NCI-H510A (cell line): ENCODE data around the gene MMP24OS.
"Not testable (repeated sequence)": the region's sequence is repeated elsewhere in the genome, so short reads cannot be mapped to it uniquely, and the experiment has no call there.

Source experiments
- DNase-seq: peaks from one replicate; lab custom pipeline; 2025; lab: John Stamatoyannopoulos, UW

The MMP24OS gene

DNA sequence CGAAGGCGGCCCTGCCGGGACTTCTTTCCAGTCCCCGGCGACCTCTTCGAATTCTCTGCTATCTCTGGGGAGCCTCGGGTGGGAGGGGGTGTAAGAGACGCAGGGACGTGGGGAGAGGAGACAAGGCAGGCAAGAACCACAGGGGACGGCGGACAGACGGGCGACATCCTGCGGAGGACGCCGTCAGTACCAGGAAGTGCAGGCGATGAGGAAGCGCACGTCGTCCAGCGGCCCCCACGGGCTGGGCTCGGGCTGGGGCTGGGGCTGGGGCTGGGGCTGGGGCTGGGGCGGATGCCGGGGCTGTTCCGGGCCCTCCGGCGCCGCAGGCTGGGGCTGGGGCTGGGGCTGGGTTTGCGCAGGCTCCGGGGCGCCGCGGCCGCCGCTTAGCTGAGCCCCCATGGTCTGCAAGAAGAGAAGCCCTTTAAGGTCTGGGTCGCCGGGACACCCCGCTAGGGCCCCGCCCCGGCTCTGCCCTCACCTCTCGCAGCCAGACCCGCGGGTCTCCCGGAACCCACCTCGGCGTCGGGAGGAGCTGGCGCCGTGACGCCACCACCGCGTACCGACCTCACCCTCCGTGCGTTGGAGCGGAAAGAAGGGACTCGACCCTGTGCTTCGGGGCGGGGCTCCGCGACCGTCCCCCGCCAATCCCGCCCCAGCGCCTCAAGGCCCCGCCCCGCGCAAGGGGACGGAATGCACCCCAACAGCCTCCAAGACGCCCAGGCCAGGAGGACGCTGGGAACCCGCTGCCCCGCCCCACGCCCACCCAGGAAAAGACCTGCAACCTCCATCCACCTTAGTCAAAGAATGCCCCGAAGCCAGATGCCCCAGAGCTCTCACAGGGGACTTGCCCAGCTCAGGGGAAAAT, at the start of gene MMP24OS:
Gene MMP24OS (minus strand): TSS at position 592 of the 865 bp plus-strand sequence. CDS start 193 bp downstream, at position 399.
- peak; percentile 83 for DNase-seq

DNA sequence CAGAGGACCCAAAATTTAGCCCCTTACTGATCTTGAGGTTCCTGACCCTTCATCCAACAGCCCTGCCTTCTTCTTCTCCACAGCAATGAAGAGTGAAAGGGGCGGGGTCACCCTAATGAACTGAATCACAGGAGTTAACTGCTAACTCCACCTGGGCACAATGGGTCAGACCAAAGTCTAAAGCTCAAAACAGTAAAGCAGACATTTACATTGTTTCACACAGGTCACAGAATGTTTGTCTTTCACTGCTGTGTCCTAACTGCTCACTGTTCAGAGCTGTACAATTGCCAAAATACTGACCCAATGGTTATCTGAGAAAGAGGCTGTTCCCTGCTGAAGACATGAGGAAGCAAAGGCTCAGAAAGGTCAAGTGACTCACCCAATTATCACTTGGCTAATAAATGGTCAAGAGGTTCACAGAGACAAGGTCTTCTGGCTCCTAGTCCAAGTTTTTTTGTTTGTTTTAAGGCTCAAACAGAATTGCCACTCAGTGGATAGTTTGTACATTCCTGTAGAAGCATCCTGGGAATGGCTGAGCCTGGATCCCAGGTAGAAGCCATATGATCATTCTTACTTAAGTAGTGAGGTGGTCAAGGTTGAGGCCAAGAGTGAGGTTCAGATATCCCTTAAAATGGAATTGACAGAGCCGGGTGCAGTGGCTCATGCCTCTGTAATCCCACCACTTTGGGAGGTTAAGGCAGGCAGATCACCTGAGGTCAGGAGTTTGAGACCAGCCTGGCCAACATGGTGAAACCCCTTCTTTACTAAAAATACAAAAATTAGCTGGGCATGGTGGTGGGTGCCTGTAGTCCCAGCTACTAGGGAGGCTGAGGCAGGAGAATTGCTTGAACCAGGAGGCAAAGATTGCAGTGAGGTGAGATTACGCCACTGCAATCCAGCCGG, 49.4 kb upstream of the MMP24OS start:
- DNase-seq, result no peak

DNA sequence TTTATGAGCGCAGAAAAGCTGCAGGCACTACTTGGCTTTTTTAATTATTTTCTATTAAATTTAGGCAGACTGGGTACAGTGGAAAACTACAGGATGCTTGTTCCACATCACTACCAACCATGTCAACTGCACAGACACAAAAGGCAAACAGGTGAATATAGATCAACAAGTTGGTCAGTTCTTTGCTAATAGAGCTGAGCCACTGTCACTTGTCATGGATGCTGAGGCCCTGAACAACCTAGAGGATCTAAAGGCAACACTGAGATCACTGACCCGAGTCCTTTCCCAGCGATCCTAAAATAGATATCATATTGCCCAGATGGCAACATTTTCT, 48.8 kb upstream of the MMP24OS start:
- no peak for DNase-seq

DNA sequence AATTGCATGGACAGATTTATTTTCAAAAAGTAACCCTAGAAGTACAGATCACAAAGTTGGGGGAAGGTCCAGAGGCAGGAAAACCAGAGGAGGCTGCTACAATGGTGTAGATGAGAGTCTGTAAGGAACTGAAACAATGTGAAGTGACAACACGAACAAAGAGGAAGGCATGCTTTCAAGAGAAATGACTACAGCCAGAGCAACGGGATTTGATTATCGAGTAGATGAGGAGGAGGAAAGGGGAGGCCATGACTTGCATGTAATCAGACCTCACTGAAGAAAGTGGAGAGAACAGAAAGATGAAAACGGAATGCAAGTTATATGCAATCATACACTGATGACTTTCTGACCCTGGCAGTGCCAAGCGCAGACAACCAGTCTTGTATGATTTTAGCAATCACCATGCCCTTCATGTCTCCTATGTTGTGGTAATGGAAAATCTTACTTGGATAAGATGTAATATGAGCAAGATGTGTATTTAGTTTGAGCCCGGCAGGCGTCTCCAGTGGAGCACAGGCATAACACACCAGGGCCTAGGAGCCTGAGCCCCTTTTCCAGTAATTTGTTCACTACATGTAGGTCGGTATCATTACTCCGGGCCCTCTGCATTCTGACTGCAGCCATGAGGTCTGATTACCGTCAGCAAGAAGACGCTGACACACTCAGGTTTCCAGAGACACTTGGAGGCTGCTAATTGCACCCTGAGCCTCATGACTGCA, 48.3 kb upstream of the MMP24OS start:
- no peak for DNase-seq

DNA sequence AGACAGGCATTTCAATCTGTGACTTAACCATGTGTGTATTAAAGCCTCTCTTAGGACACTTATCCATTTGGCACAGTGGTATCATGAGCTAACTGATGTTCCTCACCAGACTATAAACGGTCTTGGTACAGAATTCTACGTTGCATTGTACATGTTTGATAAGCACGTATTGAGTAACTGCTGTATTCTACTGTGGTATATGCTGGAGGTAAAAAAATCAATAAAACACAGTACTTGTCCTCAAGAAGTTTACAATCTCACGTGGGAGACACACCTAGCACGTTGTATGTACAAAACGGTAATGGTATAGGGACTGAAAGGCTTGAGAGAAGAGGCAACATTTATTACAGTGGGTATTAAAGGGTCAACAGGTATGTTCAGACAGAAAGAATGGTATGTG, 47.5 kb upstream of the MMP24OS start:
- DNase-seq, result no peak

DNA sequence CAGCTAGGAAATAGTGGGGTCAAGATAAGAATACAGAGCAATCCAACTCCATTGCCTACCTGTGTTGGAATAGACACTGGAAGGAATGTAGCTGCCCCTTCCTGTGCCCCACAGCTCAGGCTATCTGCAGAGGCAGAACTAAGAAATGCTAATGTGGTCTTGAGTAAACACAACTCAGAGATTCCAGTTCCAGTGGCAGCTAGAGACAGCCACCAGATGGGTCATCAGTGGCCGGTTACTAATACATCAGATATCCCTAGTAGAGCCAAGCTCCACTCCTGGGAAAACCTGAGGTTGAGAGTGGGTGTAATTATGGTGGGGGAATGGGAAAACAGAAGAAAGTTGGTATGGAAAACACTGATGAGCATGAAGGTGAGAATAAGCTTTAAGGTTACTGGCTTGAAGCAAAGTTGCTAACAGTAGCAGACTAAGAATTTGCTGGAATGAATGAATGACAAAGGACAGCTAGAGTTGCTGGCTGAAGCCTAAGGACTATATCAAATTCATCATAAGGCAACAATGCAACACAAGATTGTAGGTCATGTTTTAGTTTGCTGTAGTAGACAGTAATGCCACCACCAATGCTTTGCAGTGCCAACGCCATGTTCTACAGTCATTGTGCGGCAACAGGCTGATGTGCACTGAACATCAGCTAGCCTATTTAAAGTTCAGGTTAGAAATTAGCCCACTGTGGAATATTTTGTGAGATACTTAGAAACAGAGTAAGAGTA, 42.6 kb upstream of the MMP24OS start:
- DNase-seq, result no peak

DNA sequence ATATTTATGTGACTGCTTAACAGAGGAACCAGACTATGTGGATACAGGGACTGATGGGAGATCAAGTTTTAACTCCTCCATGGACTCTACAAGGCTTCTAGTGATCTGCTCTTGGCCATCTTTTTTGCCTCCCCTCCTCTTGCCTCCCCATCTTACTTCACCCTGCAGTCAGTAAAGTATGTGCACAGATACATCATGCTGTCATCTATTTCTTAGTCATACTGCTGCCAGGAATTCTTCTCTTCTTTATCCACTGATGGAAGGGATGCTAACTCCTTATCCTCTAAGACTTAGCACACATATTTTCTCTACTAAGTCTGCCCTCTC, 41.9 kb upstream of the MMP24OS start:
- no peak for DNase-seq

DNA sequence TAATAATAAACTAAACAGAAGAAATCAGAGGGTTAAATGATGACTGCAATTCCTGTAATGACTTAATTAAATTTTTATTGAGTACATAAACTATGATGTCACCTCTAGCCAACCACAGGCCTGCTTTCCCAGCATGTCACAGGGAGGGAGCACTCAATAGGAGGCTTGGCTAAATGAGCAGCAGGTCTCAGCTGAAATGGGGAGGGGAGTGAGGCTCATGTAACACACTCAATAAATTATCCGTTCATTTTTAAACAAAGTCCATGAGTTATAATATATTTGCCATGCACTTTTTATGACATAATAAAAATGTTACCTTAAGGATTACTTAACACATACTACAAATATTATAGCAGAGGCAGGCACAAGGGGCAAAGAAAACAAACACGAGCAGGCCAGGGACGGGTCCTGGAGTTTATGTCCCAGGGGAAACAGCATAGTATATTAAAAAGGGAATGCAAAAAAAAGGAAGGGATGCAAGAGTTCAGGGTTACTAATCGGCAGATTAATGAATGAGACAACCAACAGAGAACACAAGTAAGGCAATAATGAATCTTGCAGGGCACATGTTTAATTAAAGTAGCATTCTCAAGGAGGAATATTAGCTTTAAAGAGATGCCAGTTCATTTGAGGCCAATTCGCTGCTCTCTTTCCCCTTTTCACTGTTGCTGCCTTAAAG, 41.4 kb upstream of the MMP24OS start:
- DNase-seq, result no peak

DNA sequence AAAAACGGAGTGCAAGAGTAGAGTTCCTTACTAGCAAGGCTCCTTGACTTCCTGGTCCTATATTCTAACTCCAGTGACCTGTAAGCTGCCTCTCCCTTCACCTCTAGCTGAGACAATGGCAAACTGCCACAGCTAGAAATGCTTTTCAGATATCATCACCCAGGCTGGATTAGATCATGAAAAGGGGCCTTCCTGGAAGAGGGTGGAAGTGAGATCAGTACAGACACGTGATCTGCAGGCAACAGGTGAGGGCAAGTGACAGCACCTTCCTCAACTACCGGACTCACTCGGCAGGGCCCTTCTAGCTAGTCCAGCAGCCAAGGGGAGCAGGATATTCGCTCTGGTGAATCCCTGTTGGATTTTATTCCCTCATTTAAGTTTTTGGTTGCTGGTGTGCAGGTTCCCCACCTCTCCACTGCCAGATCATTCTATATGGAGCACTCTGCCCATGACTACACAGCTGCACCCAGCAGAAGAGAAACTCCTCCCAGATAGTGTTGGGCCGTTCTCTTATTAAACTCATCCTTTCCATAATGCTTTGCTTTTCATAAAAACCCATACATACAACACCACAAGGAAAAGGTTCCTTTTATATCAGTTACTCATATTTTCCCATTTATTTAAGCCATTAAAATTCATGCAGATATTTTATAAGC, 40.7 kb upstream of the MMP24OS start:
- DNase-seq, result peak; percentile 27

DNA sequence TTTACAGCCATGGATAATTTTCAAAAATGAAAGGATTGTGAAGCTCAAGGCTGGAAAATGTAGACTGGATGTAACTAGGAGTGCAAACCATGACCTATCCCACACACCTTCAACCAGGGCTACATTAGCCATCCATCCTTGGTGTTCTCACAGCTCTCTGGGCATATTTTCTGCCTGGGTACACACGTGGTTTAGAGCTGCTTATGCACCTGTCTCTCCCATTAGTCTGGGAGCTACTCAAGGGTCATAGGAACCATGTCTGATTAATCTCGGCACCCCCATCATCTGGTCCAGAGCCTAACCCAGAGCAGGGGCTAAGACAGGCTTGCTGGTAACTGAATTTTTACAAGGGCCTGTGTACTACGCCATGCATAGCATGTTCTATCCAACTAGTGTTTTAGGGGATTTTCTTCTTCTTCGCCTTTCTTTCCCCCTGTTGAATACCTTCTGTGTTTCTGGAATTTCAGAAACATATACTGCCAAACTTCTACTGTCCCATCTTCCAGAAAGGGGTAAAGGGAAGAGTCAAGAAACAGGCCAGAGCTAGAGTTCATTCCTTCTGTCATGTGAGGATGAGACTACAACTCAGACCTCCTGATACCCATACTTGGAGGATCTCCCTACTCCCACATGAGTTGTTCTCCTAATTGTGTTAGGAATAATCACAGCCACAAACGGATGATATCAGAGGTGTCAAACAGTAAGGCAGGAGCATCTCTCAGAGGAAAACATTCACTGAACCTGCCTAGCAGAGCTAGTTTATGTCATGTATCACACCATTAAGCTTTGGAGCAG, 39.7 kb upstream of the MMP24OS start:
- DNase-seq, result no peak

DNA sequence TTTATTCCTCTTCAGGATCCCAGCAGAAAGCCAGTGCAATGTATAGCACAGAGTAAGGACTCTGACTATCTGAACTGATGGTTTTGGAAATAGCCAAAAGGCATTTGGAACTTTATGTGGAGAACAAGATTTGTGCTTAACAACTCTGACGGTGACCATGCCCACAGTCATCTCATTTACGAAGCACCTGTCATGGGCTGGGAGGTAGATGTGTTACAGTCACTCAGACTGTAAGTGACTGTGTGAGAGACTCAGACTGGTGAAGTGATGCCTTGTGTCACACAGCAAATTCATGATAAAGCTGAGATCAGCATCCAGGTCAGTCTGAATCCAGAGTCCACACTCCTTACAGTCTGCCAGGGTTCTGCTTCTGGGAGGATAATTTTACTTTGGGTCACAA, 38.2 kb upstream of the MMP24OS start:
- DNase-seq, result no peak

DNA sequence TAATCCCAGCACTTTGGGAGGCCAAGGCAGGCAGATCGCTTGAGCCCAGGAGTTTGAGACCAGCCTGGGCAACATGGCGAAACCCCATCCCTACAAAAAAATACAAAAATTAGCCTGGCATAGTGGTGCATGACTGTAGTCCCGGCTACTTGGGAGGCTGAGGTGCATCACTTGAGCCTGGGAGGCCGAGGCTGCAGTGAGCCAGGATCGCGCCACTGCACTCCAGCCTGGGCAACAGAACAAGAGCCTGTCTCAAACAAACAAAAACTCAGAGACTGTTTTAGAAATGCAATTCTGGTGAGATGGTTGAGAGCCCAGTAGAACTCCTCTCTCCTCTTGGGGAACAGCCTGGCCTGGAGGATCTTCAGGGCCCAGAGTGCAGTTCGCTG, 37.7 kb upstream of the MMP24OS start:
- DNase-seq, result not testable (repeated sequence)

DNA sequence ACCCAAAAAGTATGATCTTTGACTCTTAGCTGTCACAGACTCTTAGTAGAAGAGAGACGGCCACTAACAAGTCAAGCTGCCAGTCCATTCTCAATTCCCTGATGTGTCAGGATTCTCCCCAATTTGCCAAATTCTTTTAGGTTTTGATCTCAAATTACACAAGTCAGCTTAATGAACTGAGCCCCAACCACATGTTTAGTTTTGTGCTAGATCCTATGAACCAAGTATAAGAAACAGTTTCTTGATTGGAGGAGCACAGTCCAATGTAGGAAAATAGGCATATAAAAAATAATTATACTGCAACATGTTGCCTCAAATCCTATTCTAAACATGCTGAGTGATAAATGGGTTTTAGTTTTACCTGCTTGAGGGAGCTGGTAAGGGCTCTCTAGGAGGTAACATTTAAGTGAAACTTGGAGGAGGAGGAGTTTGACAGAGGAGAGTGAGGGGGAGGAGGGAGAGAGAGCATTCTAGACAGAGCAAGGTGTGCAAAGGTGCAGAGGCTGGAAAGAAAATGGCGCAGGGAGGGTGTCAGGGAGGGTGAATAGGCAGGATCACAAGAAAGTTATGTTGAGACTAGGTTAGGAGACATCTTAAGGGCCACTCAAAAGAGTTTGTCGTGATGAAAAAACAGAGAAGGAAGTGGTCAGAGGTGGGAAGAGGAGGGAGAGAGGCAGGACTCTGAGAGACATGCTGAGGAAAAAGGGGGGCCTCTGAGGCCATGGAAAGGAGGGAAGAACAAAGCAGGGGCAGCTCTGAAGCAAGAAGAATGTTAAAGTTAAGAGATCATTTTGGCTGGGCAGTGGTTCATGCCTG, 37.1 kb upstream of the MMP24OS start:
- no peak for DNase-seq

DNA sequence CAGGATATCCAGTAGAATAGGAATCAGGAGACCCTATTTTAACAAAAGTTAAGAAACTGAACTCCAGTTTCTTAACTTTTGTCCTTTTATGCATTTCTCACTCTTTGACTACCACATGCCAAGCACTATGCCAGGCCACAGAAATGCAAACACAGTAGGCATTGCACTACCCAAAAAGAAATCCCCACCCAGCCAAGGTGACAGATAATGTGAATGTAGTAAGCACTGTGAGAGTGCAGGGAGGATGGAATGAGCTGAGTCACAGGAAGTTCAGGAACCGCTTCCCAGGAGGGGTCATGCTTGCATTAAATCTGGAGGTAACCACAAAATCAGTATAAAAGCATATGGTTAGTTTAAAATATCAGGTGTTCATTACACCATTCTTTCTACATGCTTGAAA, 34.4 kb upstream of the MMP24OS start:
- no peak for DNase-seq

DNA sequence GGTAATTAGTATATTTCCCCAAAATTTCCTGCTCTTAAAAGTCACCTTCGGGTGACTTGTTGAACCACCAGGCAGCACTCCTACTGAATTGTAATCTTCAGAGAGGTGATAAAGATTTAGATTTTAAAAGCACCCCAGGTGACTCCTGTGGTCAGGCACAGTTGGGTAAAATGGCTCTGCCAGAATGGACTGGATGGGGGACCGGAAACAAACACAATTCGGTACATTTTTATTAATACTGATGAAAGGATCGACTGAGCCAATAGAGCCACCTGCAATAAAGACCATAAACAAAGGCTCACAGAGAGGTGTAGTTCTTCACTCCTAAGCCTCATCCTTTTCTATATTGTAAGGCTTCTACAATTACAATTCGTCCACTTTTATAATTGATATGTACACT, 33.9 kb upstream of the MMP24OS start:
- DNase-seq, result no peak

DNA sequence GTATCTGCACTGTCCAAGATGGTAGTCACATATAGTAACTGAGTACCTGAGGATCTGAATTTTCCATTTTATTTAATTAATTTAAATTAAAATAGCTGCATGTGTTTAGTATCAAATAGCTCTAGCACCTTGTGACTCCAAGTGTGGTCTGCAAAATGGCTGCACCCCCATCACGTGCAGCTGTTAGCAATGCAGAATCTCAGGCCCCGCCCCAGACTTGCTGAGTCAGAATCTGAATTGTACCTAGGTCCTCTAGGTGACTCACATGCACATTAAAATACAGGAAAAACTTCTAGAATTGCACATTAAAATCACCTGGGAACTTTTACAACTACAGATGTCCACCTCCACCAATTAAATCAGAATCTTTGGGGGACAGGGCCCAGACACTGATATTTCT, 33.5 kb upstream of the MMP24OS start:
- DNase-seq, result no peak

DNA sequence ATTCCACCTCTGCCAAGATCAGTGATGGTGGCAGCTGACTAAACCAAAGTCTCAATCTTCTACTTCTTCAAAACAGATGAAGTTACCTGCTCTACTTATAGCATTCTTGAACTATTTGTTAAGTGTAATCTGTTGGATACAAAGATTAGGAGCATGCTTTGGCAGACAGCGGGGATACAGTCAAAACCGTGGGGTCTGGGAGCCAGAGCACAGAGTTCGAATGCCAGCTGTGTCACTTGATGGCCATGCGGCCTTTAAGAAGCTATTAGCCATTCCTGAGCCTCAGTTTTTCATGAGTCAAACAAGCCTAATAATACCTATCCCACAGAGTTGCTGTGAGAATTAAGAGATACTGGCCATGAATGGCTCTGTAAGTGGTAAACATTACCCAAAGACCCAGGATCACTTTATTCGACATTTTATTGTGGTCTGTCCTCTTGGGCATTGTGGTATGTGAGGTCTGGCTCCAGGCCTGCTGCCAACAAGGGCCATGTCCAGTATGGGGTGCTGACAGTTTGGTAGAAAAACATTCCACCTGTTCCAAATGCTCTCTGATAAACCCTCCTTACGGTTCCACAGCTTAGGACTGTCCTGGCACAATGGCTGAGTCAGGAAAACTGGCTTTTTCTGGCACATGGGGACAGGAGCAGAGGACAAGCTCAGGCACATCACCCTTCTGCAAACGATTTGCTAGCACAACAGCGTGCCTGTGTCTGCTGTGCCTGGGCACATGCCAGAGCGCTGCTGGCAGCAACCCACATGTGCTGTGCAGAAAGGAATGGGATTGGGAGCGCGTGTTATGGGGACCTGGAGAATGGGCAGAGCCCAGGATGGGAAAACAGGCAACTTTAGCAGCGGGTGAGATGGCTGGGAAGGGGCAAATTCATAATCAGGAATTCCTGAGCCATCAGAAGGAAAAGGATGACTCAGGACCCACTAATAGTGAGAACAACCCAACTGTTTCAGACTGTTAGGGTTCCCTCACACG, 30.0 kb upstream of the MMP24OS start:
- no peak for DNase-seq
